HEK293 (cell line): ENCODE measurements around the gene DNAJC30.

ENCODE experiments used
- CTCF ChIA-PET: fragments of 350-600 bp; formaldehyde crosslinking; extraction: SDS; loops from one replicate; lab custom pipeline; 2021; ENCODE audit warnings: antibody characterized with exemption; lab: Yijun Ruan, JAX
- POLR2A ChIA-PET: fragments of 300-600 bp; formaldehyde crosslinking; extraction: SDS; loops from one replicate; lab custom pipeline; 2020; ENCODE audit warnings: antibody characterized with exemption, inconsistent platforms; lab: Yijun Ruan, JAX
- H3K27ac ChIP-seq: fragments of 200-500 bp; sonication (Bioruptor generic); 2 replicates; pipeline ENCODE4 v1.5.1; 2014; ENCODE audit warnings: low read depth, low read length, control low read depth, inconsistent platforms; ENCODE audit errors: extremely low read depth
- H3K36me3 ChIP-seq, 2 experiments: fragments of 200-500 bp in 1 of 2; sonication (Bioruptor generic) in 1 of 2; 1 replicate in 1 of 2; 2 replicates in 1 of 2; pipeline ENCODE4 v1.5.1; 2014 to 2017; ENCODE audit warnings: inconsistent platforms in 2 of 2, low read length in 2 of 2; ENCODE audit not compliant: control insufficient read depth in 2 of 2, insufficient read depth in 1 of 2
- H3K4me1 ChIP-seq: fragments of 200-500 bp; sonication (Bioruptor generic); 2 replicates; pipeline ENCODE4 v1.5.1; 2014; ENCODE audit warnings: mild to moderate bottlenecking, low read length, inconsistent platforms; ENCODE audit not compliant: control insufficient read depth, insufficient read depth
- H3K4me3 ChIP-seq: 2 replicates; pipeline ENCODE4 v1.5.1; 2011; ENCODE audit warnings: low read depth, mild to moderate bottlenecking, control low read depth, low read length, moderate library complexity
- H3K9me3 ChIP-seq: fragments of 200-500 bp; sonication (Bioruptor generic); 2 replicates; pipeline ENCODE4 v1.5.1; 2014; ENCODE audit warnings: low read depth, low read length, inconsistent platforms; ENCODE audit not compliant: control insufficient read depth, insufficient read depth
- GLIS1 ChIP-seq: fragments of 450-650 bp; formaldehyde crosslinking; IDR thresholded peaks from 2 replicates; pipeline ENCODE4 v1.5.1; 2016; ENCODE audit warnings: missing biosample characterization, missing genetic modification characterization
- PRDM2 ChIP-seq: fragments of 450-650 bp; formaldehyde crosslinking; IDR thresholded peaks from 2 replicates; pipeline ENCODE4 v1.5.1; 2016; ENCODE audit warnings: missing biosample characterization, missing genetic modification characterization, borderline replicate concordance
- WT1 ChIP-seq: fragments of 450-650 bp; formaldehyde crosslinking; IDR thresholded peaks from 2 replicates; pipeline ENCODE4 v1.5.1; 2016; ENCODE audit warnings: missing biosample characterization, missing genetic modification characterization
- ZBTB44 ChIP-seq: fragments of 450-650 bp; IDR thresholded peaks from 2 replicates; pipeline ENCODE4 v1.5.1; 2018; ENCODE audit warnings: missing biosample characterization, mild to moderate bottlenecking, missing genetic modification characterization
- ZFP41 ChIP-seq: fragments of 450-650 bp; formaldehyde crosslinking; IDR thresholded peaks from 2 replicates; pipeline ENCODE4 v1.5.1; 2016; ENCODE audit warnings: missing biosample characterization, missing genetic modification characterization, borderline replicate concordance
- ZNF133 ChIP-seq: fragments of 450-650 bp; formaldehyde crosslinking; IDR thresholded peaks from 2 replicates; pipeline ENCODE4 v1.5.1; 2016; ENCODE audit warnings: missing biosample characterization, missing genetic modification characterization
- ZNF341 ChIP-seq: fragments of 450-650 bp; formaldehyde crosslinking; IDR thresholded peaks from 2 replicates; pipeline ENCODE4; 2016; ENCODE audit warnings: low read depth, missing biosample characterization, missing genetic modification characterization
- ZNF362 ChIP-seq: fragments of 450-650 bp; formaldehyde crosslinking; IDR thresholded peaks from 2 replicates; pipeline ENCODE4 v1.5.1; 2016; ENCODE audit warnings: missing biosample characterization, missing genetic modification characterization
- ZXDB ChIP-seq: fragments of 450-650 bp; formaldehyde crosslinking; IDR thresholded peaks from 2 replicates; pipeline ENCODE4 v1.5.1; 2016; ENCODE audit warnings: missing biosample characterization, missing genetic modification characterization

The DNAJC30 gene

GRCh38 chr7:73701357-73701995, 18.2 kb upstream of the DNAJC30 start (continued):
- TF ChIP-seq PRDM2 (tag by site-specific recombination), result no peak

- Histone ChIP-seq H3K36me3 (peaks cover 4 to 74% of the 10 kb centered on the region in 2 experiments; a peak in 2 of 3 replicates), H3K4me3 (no peak overlapping the region), H3K4me1 (no peaks in the 10 kb centered on the region), H3K27ac (no peak overlapping the region), H3K9me3 (no peaks in the 10 kb centered on the region)
- CTCF ChIA-PET, result interaction anchor here (0.6 to 2.4 kb wide), 12 partner anchors 9 to 297 kb away, joined by 3 to 12 read pairs (median 4); no protein-coding TSS in a partner anchor
- TF ChIP-seq ZXDB (tag by site-specific recombination), result no peak
- POLR2A ChIA-PET, result interaction anchor here (0.6 to 1.6 kb wide), 4 partner anchors 15 to 94 kb away, joined by 3 to 4 read pairs (median 4); no protein-coding TSS in a partner anchor
These were observed 17.4 kb upstream of the DNAJC30 start for GRCh38 chr7:73700581-73701134.

- CTCF ChIA-PET, result interaction anchor here (0.8 to 2.1 kb wide), 4 partner anchors 8 to 34 kb away, joined by 4 to 9 read pairs (median 6); no protein-coding TSS in a partner anchor
- H3K4me1 ChIP-seq, result no peaks in the 10 kb centered on the region
- peak; percentile 39 for TF ChIP-seq GLIS1 (tag by site-specific recombination)
- TF ChIP-seq ZNF362, result no peak
- H3K27ac ChIP-seq, result 0 out of 2 replicates have a peak overlapping the region, but pooled peaks have one; percentile 5
- POLR2A ChIA-PET, result interaction anchor here (0.6 to 1.6 kb wide), 3 partner anchors 26 to 93 kb away, joined by 3 to 4 read pairs (median 3); no protein-coding TSS in a partner anchor
- no peaks in the 10 kb centered on the region for H3K9me3 ChIP-seq
- no peak overlapping the region for H3K4me3 ChIP-seq
- peaks cover 4 to 77% of the 10 kb centered on the region in 2 experiments; a peak in 2 of 3 replicates for H3K36me3 ChIP-seq
These were observed 16.8 kb upstream of the DNAJC30 start for GRCh38 chr7:73700069-73700423.

GRCh38 chr7:73699370-73700068, 16.3 kb upstream of the DNAJC30 start:
- Histone ChIP-seq H3K27ac (0 out of 2 replicates have a peak overlapping the region, but pooled peaks have one; percentile 5), H3K4me1 (no peaks in the 10 kb centered on the region), H3K4me3 (no peak overlapping the region), H3K9me3 (no peaks in the 10 kb centered on the region), H3K36me3 (peaks cover 4 to 77% of the 10 kb centered on the region in 2 experiments; a peak in 2 of 3 replicates)
- POLR2A ChIA-PET, result no interaction called here
- CTCF ChIA-PET, result interaction anchor here (0.9 kb wide), 1 partner anchor 93 kb away, joined by 4 read pairs; no protein-coding TSS in a partner anchor
- TF ChIP-seq ZNF341 (tag by site-specific recombination) (no peak), WT1 (no peak), ZFP41 (tag by site-specific recombination) (no peak), ZNF133 (no peak), ZBTB44 (tag by site-specific recombination) (0 out of 2 replicates have a peak, but pooled peaks have one; percentile 28)
